NT2/D1 (cell line): ENCODE data around the gene POU4F3.

Experiments used
- DNase-seq: peaks from one replicate; pipeline ENCODE4 v3.0.0-alpha.2; 2011; ENCODE audit warnings: low read depth, low spot score
- H3K27me3 ChIP-seq: 2 replicates; pipeline ENCODE4 v1.6.0; 2011; ENCODE audit warnings: mild to moderate bottlenecking; ENCODE audit not compliant: insufficient read length, insufficient read depth
- H3K36me3 ChIP-seq: 2 replicates; pipeline ENCODE4 v1.6.1; 2011; ENCODE audit warnings: mild to moderate bottlenecking, low read length, mixed read lengths; ENCODE audit not compliant: insufficient read depth, insufficient read length
- H3K4me1 ChIP-seq: 2 replicates; pipeline ENCODE4 v1.5.1; 2011; ENCODE audit not compliant: insufficient read depth, insufficient read length
- H3K4me3 ChIP-seq: 2 replicates; pipeline ENCODE4 v1.5.1; 2011; ENCODE audit warnings: low read depth; ENCODE audit not compliant: insufficient read length
- H3K9ac ChIP-seq: 2 replicates; pipeline ENCODE4 v1.6.0; 2011; ENCODE audit warnings: low read depth; ENCODE audit not compliant: insufficient read length
- H3K9me3 ChIP-seq: 2 replicates; pipeline ENCODE4 v1.5.1; 2011; ENCODE audit warnings: mild to moderate bottlenecking, low read length; ENCODE audit not compliant: insufficient read depth
- SUZ12 ChIP-seq: IDR thresholded peaks from 2 replicates; pipeline ENCODE4 v1.6.1; 2011; ENCODE audit not compliant: insufficient read length, insufficient read depth; ENCODE audit errors: extremely low read depth
- YY1 ChIP-seq: IDR thresholded peaks from 2 replicates; pipeline ENCODE4 v1.6.1; 2011; ENCODE audit not compliant: insufficient read length, insufficient read depth
- ZNF274 ChIP-seq: IDR thresholded peaks from 2 replicates; pipeline ENCODE4 v1.6.1; 2011; ENCODE audit warnings: mild to moderate bottlenecking, low read depth, low read length

Gene POU4F3

DNA sequence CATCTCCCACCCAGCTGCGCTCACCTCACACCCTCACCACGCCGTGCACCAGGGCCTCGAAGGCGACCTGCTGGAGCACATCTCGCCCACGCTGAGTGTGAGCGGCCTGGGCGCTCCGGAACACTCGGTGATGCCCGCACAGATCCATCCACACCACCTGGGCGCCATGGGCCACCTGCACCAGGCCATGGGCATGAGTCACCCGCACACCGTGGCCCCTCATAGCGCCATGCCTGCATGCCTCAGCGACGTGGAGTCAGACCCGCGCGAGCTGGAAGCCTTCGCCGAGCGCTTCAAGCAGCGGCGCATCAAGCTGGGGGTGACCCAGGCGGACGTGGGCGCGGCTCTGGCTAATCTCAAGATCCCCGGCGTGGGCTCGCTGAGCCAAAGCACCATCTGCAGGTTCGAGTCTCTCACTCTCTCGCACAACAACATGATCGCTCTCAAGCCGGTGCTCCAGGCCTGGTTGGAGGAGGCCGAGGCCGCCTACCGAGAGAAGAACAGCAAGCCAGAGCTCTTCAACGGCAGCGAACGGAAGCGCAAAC, 1.1 kb downstream of the POU4F3 start:
- DNase-seq, result no peak
- Histone ChIP-seq H3K4me1 (peaks cover 13% of the 10 kb centered on the region), H3K36me3 (no peaks in the 10 kb centered on the region), H3K9ac (no peak overlapping the region), H3K9me3 (no peaks in the 10 kb centered on the region), H3K27me3 (peaks cover 98% of the 10 kb centered on the region), H3K4me3 (no peak overlapping the region)
- no peak for TF ChIP-seq SUZ12
- no peak for TF ChIP-seq YY1
- no peak for TF ChIP-seq ZNF274

GRCh38 chr5:146340260-146341081, 1.8 kb downstream of the POU4F3 start:
- Histone ChIP-seq H3K9me3 (no peaks in the 10 kb centered on the region), H3K4me3 (no peak overlapping the region), H3K27me3 (peaks cover 98% of the 10 kb centered on the region), H3K36me3 (no peaks in the 10 kb centered on the region), H3K4me1 (peaks cover 13% of the 10 kb centered on the region), H3K9ac (no peak overlapping the region)
- DNase-seq, result no peak
- TF ChIP-seq ZNF274 (no peak), YY1 (no peak), SUZ12 (peak; percentile 96)

DNA sequence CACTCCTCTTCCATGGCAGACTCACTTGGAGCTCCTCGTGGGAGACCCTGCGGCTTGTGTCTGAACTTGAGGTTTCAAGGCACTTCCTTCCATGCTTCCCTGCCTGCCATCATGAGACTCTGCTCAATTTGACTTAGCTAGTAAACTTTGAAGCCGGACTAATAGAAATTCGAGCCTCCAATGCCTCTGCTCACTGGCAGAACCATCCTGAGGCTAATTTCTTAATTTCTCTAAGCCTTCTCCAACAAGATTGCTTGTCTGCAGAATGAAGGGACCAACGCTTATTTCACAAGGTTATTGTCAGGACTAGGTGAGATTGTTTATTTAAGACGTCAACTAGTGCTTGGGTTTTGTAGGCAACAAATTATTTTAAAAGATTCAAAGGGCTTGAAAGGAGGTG, 3.2 kb downstream of the POU4F3 start:
- peaks cover 98% of the 10 kb centered on the region for H3K27me3 ChIP-seq
- H3K36me3 ChIP-seq, result no peaks in the 10 kb centered on the region
- DNase-seq, result no peak

GRCh38 chr5:146342519-146342881, 3.9 kb downstream of the POU4F3 start:
- peak; percentile 22 for TF ChIP-seq SUZ12
- TF ChIP-seq ZNF274, result no peak
- TF ChIP-seq YY1, result no peak
- peaks cover 98% of the 10 kb centered on the region for H3K27me3 ChIP-seq
- H3K36me3 ChIP-seq, result no peaks in the 10 kb centered on the region

More for the DNA sequence above, 3.2 kb downstream of the POU4F3 start:
- Histone ChIP-seq H3K4me1 (peaks cover 13% of the 10 kb centered on the region), H3K9me3 (no peaks in the 10 kb centered on the region), H3K9ac (no peak overlapping the region), H3K4me3 (no peak overlapping the region)
- TF ChIP-seq YY1 (no peak), SUZ12 (no peak), ZNF274 (no peak)

DNA sequence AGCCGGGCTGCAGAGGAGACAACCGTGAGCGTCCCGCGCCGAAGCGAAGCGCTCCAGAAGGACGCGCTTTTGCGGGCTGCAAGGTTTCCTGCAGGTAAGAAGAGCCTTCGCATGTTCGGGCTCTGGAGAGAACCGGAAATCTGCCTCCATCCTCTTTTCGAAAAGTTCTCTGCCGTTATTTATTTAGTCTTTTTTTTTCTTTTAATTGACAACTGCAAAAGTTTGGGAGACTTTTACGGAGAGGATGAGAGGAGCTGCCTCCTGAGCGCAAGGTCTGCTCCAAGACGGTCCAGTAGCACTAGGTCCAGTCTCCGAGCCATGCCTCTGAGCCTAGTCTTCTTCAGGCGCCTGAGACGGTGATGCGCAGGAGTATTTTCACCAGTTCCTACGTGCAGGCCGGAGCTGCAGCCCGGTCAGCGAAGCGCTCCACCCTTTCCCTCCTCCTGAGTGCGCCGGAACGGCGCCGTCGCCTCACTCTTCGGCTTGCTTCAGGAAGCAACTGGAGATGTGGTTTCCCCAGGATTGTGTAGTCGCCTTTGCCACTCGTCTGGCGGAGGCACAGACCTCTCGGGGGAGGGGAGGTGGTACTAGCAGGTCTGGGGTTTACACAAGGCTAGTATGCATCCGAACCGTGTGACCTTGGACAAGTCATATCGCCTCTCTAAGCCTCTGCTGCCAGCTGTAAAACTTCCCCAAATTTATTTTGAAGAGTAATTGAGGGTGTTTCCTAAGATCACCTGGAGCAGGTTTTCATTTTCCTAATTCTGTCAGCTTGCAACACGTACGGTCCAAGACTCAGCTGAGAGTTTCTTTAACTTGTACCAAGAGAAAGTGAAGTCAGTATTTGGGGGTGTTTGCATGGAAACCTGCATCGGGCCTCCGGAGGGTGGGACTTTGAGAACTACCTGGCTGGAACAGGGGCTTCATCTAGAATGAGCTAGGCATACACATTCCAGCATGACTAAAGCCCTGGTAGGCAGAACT, 4.5 kb downstream of the POU4F3 start:
- Histone ChIP-seq H3K4me3 (no peak overlapping the region), H3K9me3 (no peaks in the 10 kb centered on the region), H3K27me3 (peaks cover 96% of the 10 kb centered on the region), H3K4me1 (peaks cover 13% of the 10 kb centered on the region), H3K9ac (no peak overlapping the region), H3K36me3 (no peaks in the 10 kb centered on the region)
- DNase-seq, result no peak
- TF ChIP-seq YY1, result no peak
- TF ChIP-seq SUZ12, result no peak
- TF ChIP-seq ZNF274, result no peak

More at GRCh38 chr5:146342519-146342881, 3.9 kb downstream of the POU4F3 start:
- no peak for DNase-seq
- no peak overlapping the region for H3K4me3 ChIP-seq
- H3K9me3 ChIP-seq, result no peaks in the 10 kb centered on the region
- H3K4me1 ChIP-seq, result peaks cover 13% of the 10 kb centered on the region
- no peak overlapping the region for H3K9ac ChIP-seq

DNA sequence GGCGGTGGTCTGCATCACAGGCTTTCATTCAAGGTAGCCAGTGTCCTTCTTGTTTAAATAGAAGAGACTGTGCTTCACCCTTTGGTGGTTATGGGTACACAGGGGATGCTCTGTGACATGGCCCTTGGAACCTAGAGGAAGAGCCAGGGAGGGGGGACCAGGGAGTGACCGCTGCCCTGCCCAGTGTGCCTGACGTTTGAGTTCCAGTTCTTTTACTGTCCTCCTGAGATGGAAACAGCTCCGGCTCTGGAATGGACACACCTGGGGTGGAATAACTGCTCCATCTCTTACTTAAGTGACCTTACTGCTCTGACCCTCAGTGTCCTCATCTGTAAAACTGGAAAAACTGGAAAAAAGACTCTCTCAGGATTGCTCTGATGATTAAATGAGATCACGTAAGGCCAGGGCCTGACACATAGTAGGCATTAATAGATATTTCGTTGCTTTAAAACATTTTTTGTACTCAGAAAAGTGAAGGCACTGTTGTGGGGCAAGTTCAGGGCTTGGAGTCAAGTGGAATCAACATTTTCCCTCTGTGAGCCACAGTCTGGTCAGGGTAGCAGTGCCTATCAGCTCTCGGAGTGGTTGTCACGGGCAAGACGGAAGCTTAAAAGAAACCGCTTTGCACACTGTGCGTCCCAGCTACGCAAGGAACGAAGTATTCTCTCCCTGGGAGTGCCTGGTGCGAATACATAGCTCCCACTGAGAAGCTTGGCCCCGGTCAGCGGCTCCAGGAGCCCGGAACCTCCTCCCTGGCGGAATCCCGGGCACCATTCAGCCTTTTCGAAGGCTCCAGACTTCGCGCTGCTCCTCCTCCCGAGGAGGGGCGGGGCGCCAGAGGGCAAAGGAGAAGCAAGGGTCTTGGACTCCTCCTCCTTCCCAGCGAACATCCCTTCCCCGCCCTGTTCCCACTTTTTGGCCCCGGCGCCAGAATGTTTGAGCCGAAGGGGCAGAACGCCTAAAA, 5.8 kb downstream of the POU4F3 start:
- Histone ChIP-seq H3K9me3 (no peaks in the 10 kb centered on the region), H3K9ac (no peak overlapping the region), H3K36me3 (no peaks in the 10 kb centered on the region), H3K4me1 (peaks cover 7% of the 10 kb centered on the region), H3K4me3 (no peak overlapping the region), H3K27me3 (peaks cover 91% of the 10 kb centered on the region)
- TF ChIP-seq ZNF274 (no peak), SUZ12 (no peak), YY1 (no peak)
- DNase-seq, result no peak

DNA sequence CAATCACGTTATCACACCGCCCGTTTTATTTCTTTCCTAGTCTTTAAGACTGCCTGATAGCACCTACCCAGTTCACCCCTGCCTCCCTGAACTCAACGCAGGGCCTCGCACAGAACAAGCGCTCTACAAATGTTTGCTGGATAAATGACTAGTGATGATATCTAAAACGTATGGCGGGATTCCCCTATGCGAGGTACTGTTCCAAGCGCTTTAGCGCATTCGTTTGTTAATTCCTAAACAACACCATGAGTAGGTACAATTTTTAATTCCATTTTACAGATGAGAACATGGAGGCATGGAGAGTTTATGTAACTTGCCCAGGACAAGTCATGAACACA, 6.6 kb downstream of the POU4F3 start:
- Histone ChIP-seq H3K36me3 (no peaks in the 10 kb centered on the region), H3K4me3 (peak overlapping the region; percentile 58), H3K27me3 (peaks cover 83% of the 10 kb centered on the region), H3K9ac (no peak overlapping the region), H3K9me3 (no peaks in the 10 kb centered on the region), H3K4me1 (no peaks in the 10 kb centered on the region)
- no peak for TF ChIP-seq YY1
- TF ChIP-seq SUZ12, result no peak
- no peak for TF ChIP-seq ZNF274
- no peak for DNase-seq
